ENCODE measurements around the gene BRF1. TPM values are rescaled to one million over a fixed set of nuclear protein-coding genes. Genes with fewer than 3 reads are reported as not detected.

Gene BRF1
- total and polyA plus RNA-seq, 2 experiments from 2014 or later, result 23.6 to 35.9 TPM

GRCh38 chr14:105185001-105185400 lies 115.8 kb downstream of the BRF1 start:
- H3K27ac ChIP-seq, result no peak overlapping the region
- no peak overlapping the region for H3K4me2 ChIP-seq
- no peaks in the 10 kb centered on the region for H3K9me2 ChIP-seq (replicated peaks; ENCODE audit: insufficient read depth)
- no peak overlapping the region for H2AFZ ChIP-seq
- no peaks in the 10 kb centered on the region for H3K9me3 ChIP-seq (ENCODE audit: low read depth)
- 82% methylated on average over 16 of the region's 18 CpGs for WGBS (ENCODE audit: low lambda C conversion rate, missing lambda C conversion rate)
- peaks cover 7% of the 10 kb centered on the region for H3K4me1 ChIP-seq (ENCODE audit: insufficient read depth)
- DNase-seq (ENCODE audit: low spot score), result no peak
- peaks cover 7% of the 10 kb centered on the region for H3K79me2 ChIP-seq
- H3K27me3 ChIP-seq, result no peaks in the 10 kb centered on the region
- no peak overlapping the region for H3K4me3 ChIP-seq
- no peaks in the 10 kb centered on the region for H4K20me1 ChIP-seq (ENCODE audit: insufficient read depth, poor library complexity, severe bottlenecking)
- TF ChIP-seq, protein P1, sequence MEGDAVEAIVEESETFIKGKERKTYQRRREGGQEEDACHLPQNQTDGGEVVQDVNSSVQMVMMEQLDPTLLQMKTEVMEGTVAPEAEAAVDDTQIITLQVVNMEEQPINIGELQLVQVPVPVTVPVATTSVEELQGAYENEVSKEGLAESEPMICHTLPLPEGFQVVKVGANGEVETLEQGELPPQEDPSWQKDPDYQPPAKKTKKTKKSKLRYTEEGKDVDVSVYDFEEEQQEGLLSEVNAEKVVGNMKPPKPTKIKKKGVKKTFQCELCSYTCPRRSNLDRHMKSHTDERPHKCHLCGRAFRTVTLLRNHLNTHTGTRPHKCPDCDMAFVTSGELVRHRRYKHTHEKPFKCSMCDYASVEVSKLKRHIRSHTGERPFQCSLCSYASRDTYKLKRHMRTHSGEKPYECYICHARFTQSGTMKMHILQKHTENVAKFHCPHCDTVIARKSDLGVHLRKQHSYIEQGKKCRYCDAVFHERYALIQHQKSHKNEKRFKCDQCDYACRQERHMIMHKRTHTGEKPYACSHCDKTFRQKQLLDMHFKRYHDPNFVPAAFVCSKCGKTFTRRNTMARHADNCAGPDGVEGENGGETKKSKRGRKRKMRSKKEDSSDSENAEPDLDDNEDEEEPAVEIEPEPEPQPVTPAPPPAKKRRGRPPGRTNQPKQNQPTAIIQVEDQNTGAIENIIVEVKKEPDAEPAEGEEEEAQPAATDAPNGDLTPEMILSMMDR (IDR thresholded peaks at IDR 0.05; ENCODE audit: poor library complexity), result no peak
- TF ChIP-seq EZH2 (IDR thresholded peaks at IDR 0.05; ENCODE audit: borderline replicate concordance), result no peak
- TF ChIP-seq EZH2phosphoT487 (IDR thresholded peaks at IDR 0.05; ENCODE audit: low read depth, severe bottlenecking, unreplicated experiment), result no peak
- no peaks in the 10 kb centered on the region for H3K36me3 ChIP-seq (replicated peaks; ENCODE audit: insufficient read depth, low read depth)

- Histone ChIP-seq H3K4me2 (no peak overlapping the region), H3K36me3 (replicated peaks; ENCODE audit: insufficient read depth, low read depth) (no peaks in the 10 kb centered on the region), H3K27me3 (no peaks in the 10 kb centered on the region), H3K27ac (no peak overlapping the region), H2AFZ (no peak overlapping the region), H3K9me3 (ENCODE audit: low read depth) (no peaks in the 10 kb centered on the region), H4K20me1 (ENCODE audit: insufficient read depth, poor library complexity, severe bottlenecking) (peaks cover 2% of the 10 kb centered on the region), H3K9me2 (replicated peaks; ENCODE audit: insufficient read depth) (no peaks in the 10 kb centered on the region), H3K79me2 (peaks cover 11% of the 10 kb centered on the region), H3K4me3 (no peak overlapping the region), H3K4me1 (ENCODE audit: insufficient read depth) (peaks cover 8% of the 10 kb centered on the region)
- 72% methylated on average over 9 of the region's 9 CpGs for whole genome bisulfite sequencing (ENCODE audit: low lambda C conversion rate, missing lambda C conversion rate)
- DNase-seq (ENCODE audit: low spot score), result no peak
- TF ChIP-seq EZH2phosphoT487 (IDR thresholded peaks at IDR 0.05; ENCODE audit: low read depth, severe bottlenecking, unreplicated experiment) (no peak), EZH2 (IDR thresholded peaks at IDR 0.05; ENCODE audit: borderline replicate concordance) (no peak)
- TF ChIP-seq, protein P1 (IDR thresholded peaks at IDR 0.05; ENCODE audit: poor library complexity), result no peak
Measured at GRCh38 chr14:105184461-105184860, 116.3 kb downstream of the BRF1 start.

DNA sequence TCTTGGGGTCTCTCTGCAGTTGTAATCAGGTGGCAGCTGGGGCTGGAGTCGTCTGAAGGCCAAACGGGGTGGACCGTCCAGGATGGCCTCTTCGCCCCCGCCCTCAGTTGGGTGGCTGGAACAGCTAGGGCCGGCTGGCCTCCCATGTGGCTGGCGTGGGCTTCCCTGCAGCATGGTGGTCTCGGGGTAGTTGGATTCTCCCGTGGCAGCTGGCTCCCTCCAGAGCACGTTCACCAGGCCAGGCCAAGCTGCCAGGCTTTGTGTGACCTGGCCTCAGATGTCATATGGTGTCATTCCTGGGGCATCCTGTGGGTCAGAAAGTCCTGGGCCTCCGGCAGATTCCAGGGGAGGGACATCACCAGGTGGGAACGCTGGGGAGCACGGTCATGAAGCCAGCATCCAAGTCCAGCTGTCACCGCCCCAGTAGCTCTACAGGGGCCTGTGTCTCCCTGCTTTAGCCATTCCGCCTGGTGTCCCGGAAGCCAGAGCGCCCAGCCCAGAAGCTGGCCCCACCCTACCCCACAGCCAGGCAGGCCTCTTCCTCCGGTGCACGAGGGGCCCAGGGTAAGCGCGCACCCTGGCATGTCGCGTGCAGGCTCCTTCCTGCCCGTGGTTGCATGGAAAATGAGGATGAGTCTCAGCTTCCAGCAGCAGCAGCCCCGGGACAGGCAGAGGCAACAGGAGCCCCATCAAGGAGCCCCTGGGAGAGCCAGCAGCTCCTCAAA lies 118.3 kb downstream of the BRF1 start:
- peaks cover 8% of the 10 kb centered on the region for H3K4me1 ChIP-seq (ENCODE audit: insufficient read depth)
- DNase-seq (ENCODE audit: low spot score), result no peak

More for the DNA sequence above, 118.3 kb downstream of the BRF1 start:
- TF ChIP-seq EZH2phosphoT487 (IDR thresholded peaks at IDR 0.05; ENCODE audit: low read depth, severe bottlenecking, unreplicated experiment) (no peak), EZH2 (IDR thresholded peaks at IDR 0.05; ENCODE audit: borderline replicate concordance) (no peak)
- TF ChIP-seq, protein P1 (IDR thresholded peaks at IDR 0.05; ENCODE audit: poor library complexity), result no peak
- H3K4me3 ChIP-seq, result no peak overlapping the region
- H3K79me2 ChIP-seq, result peaks cover 11% of the 10 kb centered on the region
- no peaks in the 10 kb centered on the region for H3K27me3 ChIP-seq
- H2AFZ ChIP-seq, result no peak overlapping the region
- peaks cover 5% of the 10 kb centered on the region for H4K20me1 ChIP-seq (ENCODE audit: insufficient read depth, poor library complexity, severe bottlenecking)
- H3K9me3 ChIP-seq (ENCODE audit: low read depth), result no peaks in the 10 kb centered on the region
- H3K4me2 ChIP-seq, result no peak overlapping the region
- H3K36me3 ChIP-seq (replicated peaks; ENCODE audit: insufficient read depth, low read depth), result no peaks in the 10 kb centered on the region
- 87% methylated on average over 24 of the region's 25 CpGs for WGBS (ENCODE audit: low lambda C conversion rate, missing lambda C conversion rate)
- H3K9me2 ChIP-seq (replicated peaks; ENCODE audit: insufficient read depth), result no peaks in the 10 kb centered on the region
- H3K27ac ChIP-seq, result no peak overlapping the region

All from hepatocyte (in vitro differentiated cells).